Transverse colon (tissue), 4 donors: ENCODE measurements around the gene ABAT. TPM values are rescaled to one million over a fixed set of nuclear protein-coding genes. Genes with fewer than 3 reads are reported as not detected.

Source experiments
- DNase-seq: peaks from one replicate; pipeline ENCODE4 v3.0.0-alpha.2; 2019
- H3K27ac ChIP-seq, 4 donors: fragments of 200-600 bp; sonication (generic); 2 replicates each; pipeline ENCODE4 v1.5.1; 2016 to 2018; ENCODE audit warnings: inconsistent platforms in 4 of 4
- H3K27me3 ChIP-seq: fragments of 200-600 bp; sonication (generic); 2 replicates; pipeline ENCODE4 v1.5.1; 2017; ENCODE audit warnings: inconsistent platforms
- H3K36me3 ChIP-seq, 4 donors: fragments of 200-600 bp; sonication (generic); 2 replicates each; pipeline ENCODE4 v1.5.1; 2017 to 2019; ENCODE audit warnings: inconsistent platforms in 4 of 4
- H3K4me1 ChIP-seq, 4 donors: fragments of 200-600 bp; sonication (generic); 2 replicates each; pipeline ENCODE4 v1.5.1; 2017 to 2020; ENCODE audit warnings: inconsistent platforms in 4 of 4
- H3K4me3 ChIP-seq, 4 donors: fragments of 200-600 bp; sonication (generic); 1 replicate in 1 of 4; 2 replicates in 3 of 4; pipeline versions ENCODE4 v1.5.1 to v1.6.1; 2017 to 2019; ENCODE audit warnings: inconsistent platforms in 4 of 4
- H3K9me3 ChIP-seq, 2 donors: fragments of 200-600 bp; sonication (generic); 2 replicates each; pipeline ENCODE4 v1.5.1; 2017 to 2019; ENCODE audit warnings: inconsistent platforms in 2 of 2
- EP300 ChIP-seq: sonication (generic); formaldehyde crosslinking; IDR thresholded peaks from one replicate; pipeline ENCODE4 v1.6.1; 2017; ENCODE audit warnings: antibody characterized with exemption, low read depth
- POLR2A ChIP-seq: fragments of 450-650 bp; IDR thresholded peaks from one replicate; pipeline ENCODE4 v1.6.1; 2016; ENCODE audit warnings: antibody characterized with exemption, mild to moderate bottlenecking, moderate library complexity
- POLR2AphosphoS5 ChIP-seq, 3 donors: sonication (generic); formaldehyde crosslinking; IDR thresholded peaks; one replicate each; pipeline ENCODE4 v1.6.1; 2016; ENCODE audit warnings: antibody characterized with exemption in 3 of 3
- WGBS, 2 donors: methylation state at CpG; one replicate each; pipeline ENCODE4 v1.1.5; 2018; ENCODE audit warnings: low coverage in 1 of 2; 5-methylcytosine and 5-hydroxymethylcytosine counted together
- in situ Hi-C, 4 donors: fragments of 200-750 bp; cut with MboI; loops; one replicate each; pipeline versions ENCODE4 v1.15.0 to v1.15.1; 2017; ENCODE audit warnings: low sequenced_read_pairs in 3 of 4, low pct_ligation_motif_present in 1 of 4, low pct_unique_long_range_greater_than_20kb in 1 of 4
- intact Hi-C: fragments of 100-400 bp; cut with DNase I; formaldehyde crosslinking; loops from one replicate; pipeline ENCODE4 v1.15.1; 2023; ENCODE audit warnings: low total_unique reads
- total RNA-seq, 4 donors: library from RNA; depleted of rRNA; stranded (reverse); fragments of >200 nt; gene quantifications; one replicate each; pipeline ENCODE4 v1.1.0, GENCODE V29; 2016
- TF ChIP-seq, protein P1 (sequence below), 5 experiments: fragments of 200-600 bp in 3 of 5; fragments of 450-650 bp in 2 of 5; sonication (generic) in 3 of 5; IDR thresholded peaks; 1 replicate in 2 of 5; 2 replicates in 3 of 5; pipeline ENCODE4 v1.5.1; 2016 to 2017; ENCODE audit warnings: antibody characterized with exemption in 5 of 5, inconsistent platforms in 3 of 5, mild to moderate bottlenecking in 2 of 5, moderate library complexity in 1 of 5

The ABAT gene
- total RNA-seq, 4 donors from 2014 or later = 15.7 to 35.2 (median 21.7) TPM

GRCh38 chr16:8632675-8633182 lies 41.7 kb upstream of the ABAT start:
- intact Hi-C loops (no loop called here), in situ Hi-C loops (no loop called here)
- Histone ChIP-seq H3K27me3 (no peaks in the 10 kb centered on the region), H3K27ac (peak overlapping the region in 3 of 4 donors; percentile 21 to 54 (median 39)), H3K4me1 (no peaks in the 10 kb centered on the region), H3K4me3 (no peak overlapping the region), H3K9me3 (no peaks in the 10 kb centered on the region), H3K36me3 (peaks cover 0 to 55% (median 23%) of the 10 kb centered on the region in 4 donors)
- peak; percentile 15 for DNase-seq
- 78 to 89% methylated on average over 4 to 5 of the region's 5 CpGs for WGBS, 2 donors
- no peak for TF ChIP-seq EP300
- TF ChIP-seq, protein P1, sequence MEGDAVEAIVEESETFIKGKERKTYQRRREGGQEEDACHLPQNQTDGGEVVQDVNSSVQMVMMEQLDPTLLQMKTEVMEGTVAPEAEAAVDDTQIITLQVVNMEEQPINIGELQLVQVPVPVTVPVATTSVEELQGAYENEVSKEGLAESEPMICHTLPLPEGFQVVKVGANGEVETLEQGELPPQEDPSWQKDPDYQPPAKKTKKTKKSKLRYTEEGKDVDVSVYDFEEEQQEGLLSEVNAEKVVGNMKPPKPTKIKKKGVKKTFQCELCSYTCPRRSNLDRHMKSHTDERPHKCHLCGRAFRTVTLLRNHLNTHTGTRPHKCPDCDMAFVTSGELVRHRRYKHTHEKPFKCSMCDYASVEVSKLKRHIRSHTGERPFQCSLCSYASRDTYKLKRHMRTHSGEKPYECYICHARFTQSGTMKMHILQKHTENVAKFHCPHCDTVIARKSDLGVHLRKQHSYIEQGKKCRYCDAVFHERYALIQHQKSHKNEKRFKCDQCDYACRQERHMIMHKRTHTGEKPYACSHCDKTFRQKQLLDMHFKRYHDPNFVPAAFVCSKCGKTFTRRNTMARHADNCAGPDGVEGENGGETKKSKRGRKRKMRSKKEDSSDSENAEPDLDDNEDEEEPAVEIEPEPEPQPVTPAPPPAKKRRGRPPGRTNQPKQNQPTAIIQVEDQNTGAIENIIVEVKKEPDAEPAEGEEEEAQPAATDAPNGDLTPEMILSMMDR (IDR thresholded peaks at IDR 0.05) = no peak
- TF ChIP-seq POLR2AphosphoS5 (IDR thresholded peaks at IDR 0.05) = no peak
- TF ChIP-seq POLR2A = no peak

GRCh38 chr16:8634991-8635736 lies 39.3 kb upstream of the ABAT start:
- TF ChIP-seq POLR2AphosphoS5 (IDR thresholded peaks at IDR 0.05) = no peak
- TF ChIP-seq, protein P1 (IDR thresholded peaks at IDR 0.05) = peak; percentile 16 to 45 (median 35)
- Histone ChIP-seq H3K4me1 (no peaks in the 10 kb centered on the region), H3K27me3 (no peaks in the 10 kb centered on the region), H3K9me3 (no peaks in the 10 kb centered on the region), H3K27ac (no peak overlapping the region), H3K36me3 (peaks cover 0 to 53% (median 21%) of the 10 kb centered on the region in 4 donors), H3K4me3 (no peak overlapping the region)
- WGBS, 2 donors = 58 to 87% methylated on average over 2 to 18 of the region's 18 CpGs
- DNase-seq = no peak
- intact Hi-C loops (no loop called here), in situ Hi-C loops (no loop called here)

DNA sequence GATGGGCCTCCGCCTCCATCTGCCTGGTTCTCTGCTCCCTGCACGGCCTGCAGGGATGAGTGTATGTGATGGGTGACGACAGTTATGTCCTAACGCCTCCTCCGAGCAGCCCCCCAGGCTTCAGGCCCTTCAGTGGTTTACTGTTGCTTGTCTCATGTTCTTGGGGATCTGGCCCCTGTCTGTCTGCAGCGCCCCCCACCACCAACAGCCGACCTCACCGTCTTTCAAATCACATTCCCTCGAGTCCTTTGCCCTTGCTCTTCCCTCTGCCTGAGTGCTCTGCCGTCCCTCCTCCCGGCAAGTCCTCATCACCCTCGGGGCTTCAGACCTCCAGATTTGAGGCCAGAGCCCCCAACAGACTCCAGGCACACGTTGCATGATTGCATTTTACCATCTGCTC lies 34.7 kb upstream of the ABAT start:
- 84 to 91% methylated on average over 4 to 11 of the region's 13 CpGs for WGBS, 2 donors

DNA sequence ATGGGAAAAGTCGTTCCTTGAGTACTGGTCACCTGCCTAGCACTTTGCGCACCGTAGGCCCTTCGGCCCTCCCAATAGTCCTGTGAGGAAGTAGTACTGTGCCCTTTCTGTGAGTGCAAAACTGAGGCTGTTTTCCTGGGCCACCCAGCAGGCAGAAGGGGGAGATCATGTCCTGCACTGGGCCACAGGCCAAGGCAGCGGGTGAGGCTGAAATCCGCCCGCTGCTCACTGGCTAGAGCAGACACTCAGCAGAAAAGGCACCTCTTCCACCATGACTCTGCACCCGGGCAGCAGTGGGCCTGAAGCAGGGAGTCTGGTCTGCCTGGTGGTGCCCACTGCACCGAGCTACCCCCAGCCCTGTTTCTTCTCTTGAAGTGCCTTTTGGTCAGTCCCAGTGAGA lies 32.7 kb upstream of the ABAT start:
- Histone ChIP-seq H3K27ac (no peak overlapping the region), H3K36me3 (peaks cover 0 to 70% (median 28%) of the 10 kb centered on the region in 4 donors), H3K27me3 (no peaks in the 10 kb centered on the region), H3K4me1 (no peaks in the 10 kb centered on the region), H3K4me3 (no peak overlapping the region), H3K9me3 (no peaks in the 10 kb centered on the region)
- intact Hi-C loops (no loop called here), in situ Hi-C loops (no loop called here)
- no peak for DNase-seq
- 72% methylated on average over 9 of the region's 9 CpGs; no CpG with 5 or more reads in 1 of the 2 donors for WGBS, 2 donors
- no peak for TF ChIP-seq POLR2AphosphoS5 (IDR thresholded peaks at IDR 0.05)
- TF ChIP-seq, protein P1 (IDR thresholded peaks at IDR 0.05) = no peak
- no peak for TF ChIP-seq EP300
- TF ChIP-seq POLR2A = no peak

More for the DNA sequence above, 34.7 kb upstream of the ABAT start:
- no peak overlapping the region for H3K27ac ChIP-seq
- H3K27me3 ChIP-seq = no peaks in the 10 kb centered on the region
- intact Hi-C loops = no loop called here
- no peaks in the 10 kb centered on the region for H3K9me3 ChIP-seq
- DNase-seq = no peak
- no peak for TF ChIP-seq POLR2A
- peaks cover 0 to 77% (median 27%) of the 10 kb centered on the region in 4 donors for H3K36me3 ChIP-seq
- in situ Hi-C loops = no loop called here
- no peaks in the 10 kb centered on the region for H3K4me1 ChIP-seq
- H3K4me3 ChIP-seq = no peak overlapping the region
